HG03442 (cell line): ENCODE results near the gene TMEM213.

ENCODE experiments used
- ATAC-seq: cut with Tn5 transposase; IDR thresholded peaks from one replicate; pipeline ENCODE4 v1.9.1; 2021; ENCODE audit warnings: mild to moderate bottlenecking, moderate library complexity; ENCODE audit not compliant: unreplicated experiment

The TMEM213 gene

DNA sequence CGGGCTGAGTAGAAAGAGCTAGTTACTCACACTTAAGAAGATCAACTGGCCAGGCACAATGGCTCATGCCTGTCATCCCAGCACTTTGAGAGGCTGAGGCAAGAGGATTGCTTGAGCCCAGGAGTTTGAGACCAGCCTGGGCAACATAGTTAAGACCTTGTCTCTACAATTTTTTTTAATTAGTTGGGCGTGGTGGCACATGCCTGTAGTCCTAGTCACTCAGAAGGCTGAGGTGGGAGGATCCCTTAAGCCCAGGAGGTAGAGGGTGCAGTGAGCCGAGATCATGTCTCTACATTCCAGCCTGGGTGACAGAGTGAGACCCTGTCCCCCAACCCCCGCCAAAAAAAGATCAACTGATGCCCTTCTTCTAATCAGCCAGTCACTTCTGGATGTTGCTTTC, 74.8 kb downstream of the TMEM213 start:
- no peak for ATAC-seq

DNA sequence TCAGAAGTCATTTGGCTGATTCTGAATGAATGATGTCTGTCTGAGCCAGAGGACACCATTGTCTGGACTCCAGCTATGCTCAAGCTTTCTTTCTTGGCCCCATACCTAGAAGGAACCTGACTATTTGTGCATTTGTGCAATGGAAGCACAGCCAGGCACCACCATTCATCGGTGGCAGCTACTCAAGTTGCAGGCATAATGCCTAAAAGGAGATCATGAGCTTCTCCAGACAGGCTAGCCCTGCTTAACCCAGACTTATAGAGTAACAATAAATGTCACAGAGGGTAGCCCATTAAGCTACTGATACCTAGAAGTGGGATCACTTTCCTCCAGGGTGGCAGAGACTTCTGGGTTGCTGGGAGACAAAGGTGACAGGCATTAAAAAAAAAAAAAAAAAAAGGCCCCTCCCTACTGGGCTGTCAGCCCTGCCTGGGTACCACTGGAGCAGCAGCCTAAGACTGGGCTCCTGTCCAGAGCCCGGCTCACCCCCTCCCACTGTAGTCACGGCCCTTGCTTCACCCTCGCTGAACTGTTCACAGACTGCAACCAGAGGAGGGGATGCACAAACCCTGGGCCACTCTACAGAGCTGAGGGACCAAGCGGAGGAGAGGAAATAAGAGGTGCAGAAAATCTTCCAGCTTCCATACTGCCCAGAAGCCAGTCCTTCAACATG, 75.6 kb downstream of the TMEM213 start:
- no peak for ATAC-seq

GRCh38 chr7:138875794-138876193, 78.0 kb downstream of the TMEM213 start:
- no peak for ATAC-seq

- no peak for ATAC-seq
Observed at GRCh38 chr7:138876326-138876725, 78.5 kb downstream of the TMEM213 start.

GRCh38 chr7:138878051-138878450, 80.3 kb downstream of the TMEM213 start:
- no peak for ATAC-seq

GRCh38 chr7:138878856-138879255, 81.1 kb downstream of the TMEM213 start:
- ATAC-seq: no peak

DNA sequence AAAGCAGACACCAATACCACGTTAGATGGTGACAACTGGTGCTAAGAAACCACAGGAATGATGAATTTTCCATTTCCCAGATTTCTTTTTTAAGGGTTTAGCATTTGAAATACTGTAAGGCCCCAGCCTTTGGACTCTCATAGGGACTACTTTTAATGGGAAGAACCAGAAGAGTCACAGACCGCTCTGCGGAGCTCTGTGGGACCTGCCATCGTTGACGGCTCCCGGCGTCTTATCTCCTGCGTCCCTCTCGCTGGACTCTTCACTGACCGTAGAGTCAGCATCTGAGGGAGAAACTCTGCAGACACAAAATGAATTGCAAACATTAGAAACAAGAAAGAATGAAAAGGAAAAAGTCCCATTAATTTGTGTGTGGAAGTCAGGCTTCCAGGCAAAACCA, 81.6 kb downstream of the TMEM213 start:
- no peak for ATAC-seq

DNA sequence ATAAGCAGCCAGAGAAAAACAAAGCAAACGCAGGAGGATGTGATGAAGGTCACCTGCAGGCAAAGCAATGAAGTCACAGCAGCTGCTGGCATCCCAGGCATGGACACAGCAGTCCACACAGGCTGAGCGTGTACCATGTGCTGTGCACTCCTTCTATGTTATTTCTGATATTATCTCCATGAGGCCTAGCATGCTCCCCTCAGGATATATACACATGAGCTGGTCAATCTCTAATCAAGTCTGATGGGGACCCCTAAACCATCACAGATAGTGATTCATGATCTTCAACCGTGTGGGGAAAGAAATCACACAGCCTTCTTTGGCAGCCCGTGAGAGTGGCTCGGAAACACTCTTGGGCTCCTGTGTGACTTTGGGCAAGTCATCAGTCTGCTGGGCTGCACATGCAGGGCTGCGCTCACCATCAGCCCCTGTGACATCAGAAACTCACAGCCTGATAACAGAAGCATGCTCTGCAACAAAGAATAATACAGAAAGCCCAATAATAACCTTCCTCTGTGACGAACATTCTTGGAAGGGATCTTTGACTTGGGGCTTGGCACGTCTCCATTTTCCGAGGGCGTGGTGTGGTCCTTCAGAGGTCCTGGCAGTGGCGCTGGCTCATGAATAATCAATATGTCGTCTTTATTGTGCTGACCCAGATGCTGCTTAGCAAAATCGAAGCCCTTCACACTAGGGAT, 83.2 kb downstream of the TMEM213 start:
- ATAC-seq: no peak

- no peak for ATAC-seq
Observed at GRCh38 chr7:138881579-138882188, 83.9 kb downstream of the TMEM213 start.

- no peak for ATAC-seq
Observed at GRCh38 chr7:138882249-138882648, 84.5 kb downstream of the TMEM213 start.

DNA sequence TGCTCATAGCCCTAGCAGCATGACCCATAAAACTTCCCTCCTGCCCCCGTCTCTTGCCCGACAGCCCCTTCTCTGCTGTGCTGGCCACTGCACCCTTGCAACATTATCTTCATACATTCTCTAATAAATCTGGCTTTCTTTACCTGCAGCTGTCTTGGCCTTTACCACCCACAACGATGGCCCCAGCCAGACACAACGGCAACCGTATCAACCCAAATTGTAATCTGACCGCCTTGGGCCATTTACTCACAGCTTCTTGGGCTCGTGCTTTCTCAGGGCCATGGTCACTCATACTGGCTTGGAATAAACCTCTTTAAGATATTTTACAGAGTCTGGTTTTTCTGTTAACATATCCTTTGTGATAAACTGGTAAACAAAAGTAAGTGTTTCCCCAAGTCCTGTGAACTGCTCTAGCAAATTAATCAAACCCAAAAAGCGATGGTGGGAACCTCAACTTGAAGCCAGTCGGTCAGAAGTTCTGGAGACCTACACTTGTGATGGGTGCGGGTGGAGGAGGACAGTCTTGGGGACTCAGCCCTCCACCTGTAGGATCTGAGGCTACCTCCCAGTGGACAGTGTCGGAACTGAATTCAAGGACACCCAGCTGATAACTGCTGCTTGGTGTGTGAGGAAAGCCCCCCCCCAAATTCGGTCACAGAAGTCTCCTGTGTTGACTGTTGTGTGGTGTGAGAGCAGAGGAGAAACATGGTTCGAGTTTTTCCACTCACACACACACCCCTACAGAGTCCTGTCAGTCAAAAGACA, 87.8 kb downstream of the TMEM213 start:
- no peak for ATAC-seq

- ATAC-seq: peak; percentile 75
Observed at GRCh38 chr7:138886501-138886917, 88.7 kb downstream of the TMEM213 start.

GRCh38 chr7:138887085-138887710, 89.4 kb downstream of the TMEM213 start:
- ATAC-seq: no peak
